OCI-LY7 (cell line): ENCODE data around the gene SPAG6. TPM values are rescaled to one million over a fixed set of nuclear protein-coding genes. Genes with fewer than 3 reads are reported as not detected.

Source experiments
- BruUV-seq: library from RNA; stranded (reverse); fragments of 400-500 nt; replicated peaks from 2 replicates; lab custom pipeline; 2021; lab: Mats Ljungman, UMichigan
- CTCF ChIA-PET: fragments of 300-600 bp; sonication (Branson Sonifier 250); formaldehyde crosslinking; loops from one replicate; lab custom pipeline; 2022; ENCODE audit warnings: antibody characterized with exemption; ENCODE audit not compliant: unreplicated experiment; lab: Charles Lee
- POLR2A ChIA-PET: fragments of 300-600 bp; sonication (Branson Sonifier 250); formaldehyde crosslinking; loops from one replicate; lab custom pipeline; 2022; ENCODE audit warnings: antibody characterized with exemption; lab: Charles Lee
- DNase-seq: peaks from one replicate; pipeline ENCODE4 v3.0.0-alpha.2; 2015; ENCODE audit warnings: low spot score
- H2AFZ ChIP-seq: fragments of 200-600 bp; sonication (generic), shearing (Covaris generic); 2 replicates; pipeline ENCODE4 v1.6.1; 2014; ENCODE audit warnings: mild to moderate bottlenecking, antibody characterized with exemption, low read length, moderate library complexity
- H3K27ac ChIP-seq: fragments of 200-600 bp; sonication (generic); 2 replicates; pipeline ENCODE4 v1.5.1; 2014; ENCODE audit warnings: mixed run types, low read depth, mild to moderate bottlenecking, moderate library complexity, low read length, inconsistent platforms; ENCODE audit not compliant: poor library complexity, severe bottlenecking
- H3K36me3 ChIP-seq: fragments of 200-600 bp; sonication (generic); 2 replicates; pipeline ENCODE4 v1.6.1; 2014; ENCODE audit warnings: mild to moderate bottlenecking, antibody characterized with exemption, low read length, moderate library complexity, mixed read lengths; ENCODE audit not compliant: insufficient read depth
- H3K4me1 ChIP-seq: fragments of 200-600 bp; sonication (generic); 2 replicates; pipeline ENCODE4 v1.5.1; 2014; ENCODE audit warnings: mild to moderate bottlenecking, low read length; ENCODE audit not compliant: insufficient read depth, poor library complexity, severe bottlenecking
- H3K4me2 ChIP-seq: fragments of 200-600 bp; sonication (generic); 2 replicates; pipeline ENCODE4 v1.6.1; 2014; ENCODE audit warnings: mild to moderate bottlenecking, low read length
- H3K4me3 ChIP-seq: fragments of 200-600 bp; sonication (generic); 2 replicates; pipeline ENCODE4 v1.5.1; 2014; ENCODE audit warnings: mild to moderate bottlenecking, low read depth, low read length; ENCODE audit not compliant: poor library complexity, severe bottlenecking
- H3K79me2 ChIP-seq: fragments of 200-600 bp; sonication (generic); 2 replicates; pipeline ENCODE4 v1.6.1; 2016; ENCODE audit warnings: low read depth, mild to moderate bottlenecking, low read length, moderate library complexity, mixed read lengths; ENCODE audit not compliant: insufficient read depth
- H3K9me2 ChIP-seq: fragments of 200-600 bp; sonication (generic); 2 replicates; pipeline ENCODE4 v1.6.1; 2016; ENCODE audit warnings: mild to moderate bottlenecking, low read length, mixed read lengths; ENCODE audit not compliant: insufficient read depth
- H3K9me3 ChIP-seq: fragments of 200-600 bp; sonication (generic); 2 replicates; pipeline ENCODE4 v1.6.1; 2014; ENCODE audit warnings: mild to moderate bottlenecking, mixed run types, low read length, mixed read lengths
- H4K20me1 ChIP-seq: fragments of 200-600 bp; sonication (generic); 2 replicates; pipeline ENCODE4 v1.6.1; 2014; ENCODE audit warnings: mild to moderate bottlenecking, antibody characterized with exemption, low read length, moderate library complexity, mixed read lengths; ENCODE audit not compliant: insufficient read depth
- EZH2phosphoT487 ChIP-seq: fragments of 200-600 bp; sonication (generic); IDR thresholded peaks from 2 replicates; pipeline ENCODE4 v1.6.1; 2018; ENCODE audit warnings: low read depth, borderline replicate concordance, mild to moderate bottlenecking, mixed run types, antibody characterized with exemption, low read length, moderate library complexity, mixed read lengths
- intact Hi-C: fragments of 100-400 bp; cut with micrococcal nuclease; formaldehyde crosslinking; loops from one replicate; pipeline ENCODE4 v1.10.0; 2022; ENCODE audit not compliant: unreplicated experiment
- total RNA-seq, 2 experiments: library from RNA; depleted of rRNA in 1 of 2; stranded (reverse); fragments of >200 nt in 1 of 2; shearing (Covaris generic) in 1 of 2; gene quantifications; 2 replicates each; pipeline ENCODE4 v1.2.3, GENCODE V29; 2014 to 2022
- TF ChIP-seq, protein P1 (sequence below): fragments of 200-600 bp; sonication (generic); conservative IDR thresholded peaks from 2 replicates; pipeline ENCODE4 v1.5.1; 2014; ENCODE audit warnings: mild to moderate bottlenecking, antibody characterized with exemption, low read length, moderate library complexity, mixed read lengths

The SPAG6 gene
- total RNA-seq, 2 experiments from 2014 or later = not detected

DNA sequence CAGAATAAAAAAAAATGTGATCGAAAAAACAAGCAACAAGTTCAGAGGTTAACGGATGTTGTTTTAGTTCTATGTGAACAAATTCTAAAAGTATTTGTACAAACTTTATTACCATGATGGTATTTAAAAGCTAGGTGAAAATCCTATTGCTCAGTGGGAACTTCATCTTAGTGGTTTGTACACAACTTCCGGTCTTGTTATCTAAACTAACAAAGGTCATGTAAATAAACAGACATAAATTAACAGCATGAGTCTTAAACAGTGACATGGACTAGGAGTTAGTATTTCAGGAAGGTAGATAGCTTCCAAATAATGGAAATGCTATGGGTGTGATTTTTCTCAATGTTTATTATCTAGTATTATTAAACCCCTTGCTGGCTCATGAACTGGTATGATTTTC, 83.8 kb downstream of the SPAG6 start:
- CTCF ChIA-PET = no interaction called here
- intact Hi-C loops = no loop called here
- H2AFZ ChIP-seq = no peak overlapping the region
- TF ChIP-seq, protein P1, sequence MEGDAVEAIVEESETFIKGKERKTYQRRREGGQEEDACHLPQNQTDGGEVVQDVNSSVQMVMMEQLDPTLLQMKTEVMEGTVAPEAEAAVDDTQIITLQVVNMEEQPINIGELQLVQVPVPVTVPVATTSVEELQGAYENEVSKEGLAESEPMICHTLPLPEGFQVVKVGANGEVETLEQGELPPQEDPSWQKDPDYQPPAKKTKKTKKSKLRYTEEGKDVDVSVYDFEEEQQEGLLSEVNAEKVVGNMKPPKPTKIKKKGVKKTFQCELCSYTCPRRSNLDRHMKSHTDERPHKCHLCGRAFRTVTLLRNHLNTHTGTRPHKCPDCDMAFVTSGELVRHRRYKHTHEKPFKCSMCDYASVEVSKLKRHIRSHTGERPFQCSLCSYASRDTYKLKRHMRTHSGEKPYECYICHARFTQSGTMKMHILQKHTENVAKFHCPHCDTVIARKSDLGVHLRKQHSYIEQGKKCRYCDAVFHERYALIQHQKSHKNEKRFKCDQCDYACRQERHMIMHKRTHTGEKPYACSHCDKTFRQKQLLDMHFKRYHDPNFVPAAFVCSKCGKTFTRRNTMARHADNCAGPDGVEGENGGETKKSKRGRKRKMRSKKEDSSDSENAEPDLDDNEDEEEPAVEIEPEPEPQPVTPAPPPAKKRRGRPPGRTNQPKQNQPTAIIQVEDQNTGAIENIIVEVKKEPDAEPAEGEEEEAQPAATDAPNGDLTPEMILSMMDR = no peak
- no peak for TF ChIP-seq EZH2phosphoT487
- no peak for DNase-seq
- no peak overlapping the region for H3K4me2 ChIP-seq
- POLR2A ChIA-PET = interaction anchor here (0.7 kb wide), 1 partner anchor 9 kb away, joined by 3 read pairs; no protein-coding TSS in a partner anchor
- no peaks in the 10 kb centered on the region for H4K20me1 ChIP-seq
- H3K27ac ChIP-seq = no peak overlapping the region
- H3K79me2 ChIP-seq = no peaks in the 10 kb centered on the region
- H3K9me3 ChIP-seq = no peaks in the 10 kb centered on the region
- no peaks in the 10 kb centered on the region for H3K4me1 ChIP-seq
- no TSS peak for BruUV-seq
- no peak overlapping the region for H3K4me3 ChIP-seq
- H3K9me2 ChIP-seq = no peaks in the 10 kb centered on the region
- no peaks in the 10 kb centered on the region for H3K36me3 ChIP-seq

DNA sequence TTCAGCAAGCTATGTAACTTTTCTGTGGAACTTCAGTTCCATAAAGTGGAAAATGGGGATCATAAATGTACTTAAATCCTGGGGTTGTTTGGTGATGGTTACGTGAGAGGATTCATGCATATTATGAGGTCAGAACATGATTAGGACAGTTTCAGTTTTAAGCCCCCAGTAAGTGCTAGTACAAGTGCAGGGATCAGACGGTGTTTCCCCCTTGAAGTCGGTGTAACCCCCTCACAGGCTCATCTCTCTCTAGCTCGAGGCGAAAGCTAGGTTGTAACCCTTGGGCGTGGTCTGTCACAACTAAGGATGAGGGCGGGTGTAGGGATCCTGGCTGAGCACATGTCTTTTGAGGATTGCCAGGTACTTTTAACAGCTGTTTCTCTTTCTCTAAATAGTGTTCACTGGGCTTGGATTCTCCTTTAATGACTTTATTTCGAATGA, 84.7 kb downstream of the SPAG6 start:
- Histone ChIP-seq H3K27ac (no peak overlapping the region), H3K9me2 (no peaks in the 10 kb centered on the region), H3K9me3 (no peaks in the 10 kb centered on the region), H3K4me2 (no peak overlapping the region), H3K79me2 (no peaks in the 10 kb centered on the region), H4K20me1 (no peaks in the 10 kb centered on the region), H3K4me1 (no peaks in the 10 kb centered on the region), H3K36me3 (no peaks in the 10 kb centered on the region), H2AFZ (no peak overlapping the region), H3K4me3 (no peak overlapping the region)
- intact Hi-C loops = loop anchor here (10.0 kb wide), 1 partner anchor 185 kb away; no protein-coding TSS in a partner anchor
- no TSS peak for BruUV-seq
- no peak for DNase-seq
- ChIA-PET CTCF (no interaction called here), POLR2A (interaction anchor here (1.0 kb wide), 1 partner anchor 427 kb away, joined by 3 read pairs; the partner anchor contains the start of gene DNAJC1)
- TF ChIP-seq, protein P1 = no peak
- no peak for TF ChIP-seq EZH2phosphoT487

DNA sequence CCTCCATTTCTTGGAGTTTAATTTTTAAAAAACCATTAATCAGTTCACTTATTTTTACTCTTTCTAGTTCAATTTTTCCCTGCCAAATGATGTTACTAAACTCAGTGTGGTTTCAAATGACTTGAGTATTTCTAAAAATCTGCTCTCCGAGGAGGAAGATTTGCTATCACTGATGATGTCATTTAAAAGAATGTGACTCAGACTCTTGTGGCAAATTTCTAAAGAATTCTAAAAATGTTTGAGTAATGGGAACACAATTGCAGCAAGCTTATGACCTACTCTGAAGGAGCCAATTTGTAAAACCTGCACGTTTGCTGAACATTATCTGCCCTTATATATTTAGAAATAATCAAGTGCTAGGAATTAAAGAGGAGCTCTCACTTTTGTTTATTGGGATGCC, 88.6 kb downstream of the SPAG6 start:
- H2AFZ ChIP-seq = no peak overlapping the region
- H3K79me2 ChIP-seq = no peaks in the 10 kb centered on the region
- DNase-seq = no peak
- ChIA-PET CTCF (no interaction called here), POLR2A (no interaction called here)
- BruUV-seq = no TSS peak
- H3K9me3 ChIP-seq = no peaks in the 10 kb centered on the region
- intact Hi-C loops = loop anchor here (10.0 kb wide), 1 partner anchor 189 kb away; no protein-coding TSS in a partner anchor
- no peaks in the 10 kb centered on the region for H3K9me2 ChIP-seq
- no peaks in the 10 kb centered on the region for H4K20me1 ChIP-seq
- H3K4me3 ChIP-seq = no peak overlapping the region
- H3K4me1 ChIP-seq = no peaks in the 10 kb centered on the region
- no peaks in the 10 kb centered on the region for H3K36me3 ChIP-seq
- TF ChIP-seq EZH2phosphoT487 = no peak
- TF ChIP-seq, protein P1 = no peak
- no peak overlapping the region for H3K4me2 ChIP-seq
- H3K27ac ChIP-seq = no peak overlapping the region
